HepG2 (cell line): ENCODE measurements around the gene DNAJB2. TPM values are rescaled to one million over a fixed set of nuclear protein-coding genes. Genes with fewer than 3 reads are reported as not detected.

Experiments used
- ARNT2 ChIP-seq: sonication (generic); formaldehyde crosslinking; IDR thresholded peaks from 2 replicates; pipeline ENCODE4 v1.8.0; 2022; ENCODE audit warnings: mild to moderate bottlenecking, low read depth, missing genetic modification reagents, moderate library complexity
- BCLAF1 ChIP-seq: fragments of 450-650 bp; IDR thresholded peaks from 2 replicates; pipeline ENCODE4 v1.6.1; 2017; ENCODE audit warnings: mild to moderate bottlenecking
- ELF4 ChIP-seq: sonication (generic); formaldehyde crosslinking; IDR thresholded peaks from 2 replicates; pipeline ENCODE4 v1.5.0; 2020; ENCODE audit warnings: missing genetic modification reagents, mild to moderate bottlenecking, moderate library complexity, borderline replicate concordance
- HES4 ChIP-seq: sonication (generic); formaldehyde crosslinking; IDR thresholded peaks from 2 replicates; pipeline ENCODE4 v1.9.0; 2021; ENCODE audit warnings: mild to moderate bottlenecking, missing genetic modification reagents, borderline replicate concordance
- ISL2 ChIP-seq: sonication (generic); formaldehyde crosslinking; IDR thresholded peaks from 2 replicates; pipeline ENCODE4 v1.5.0; 2020; ENCODE audit warnings: missing genetic modification reagents
- KLF16 ChIP-seq, 2 experiments: sonication (generic) in 1 of 2; formaldehyde crosslinking in 1 of 2; IDR thresholded peaks; 2 replicates each; pipeline versions ENCODE4 v1.6.1 to v1.8.0; 2016 to 2023; ENCODE audit warnings: missing genetic modification reagents in 2 of 2, missing compliant biosample characterization in 1 of 2
- MBNL3 ChIP-seq: fragments of 250-450 bp; sonication (Bioruptor Pico); conservative IDR thresholded peaks from 2 replicates; pipeline ENCODE4 v1.8.0; 2022; ENCODE audit warnings: mild to moderate bottlenecking, inconsistent platforms
- MXD4 ChIP-seq: IDR thresholded peaks from 2 replicates; pipeline ENCODE4 v1.6.1; 2016; ENCODE audit warnings: mild to moderate bottlenecking, missing biosample characterization, missing genetic modification reagents
- NRL ChIP-seq: sonication (generic); formaldehyde crosslinking; IDR thresholded peaks from 2 replicates; pipeline ENCODE4 v1.5.0; 2020; ENCODE audit warnings: missing genetic modification reagents, mild to moderate bottlenecking, moderate library complexity, borderline replicate concordance
- PAXIP1 ChIP-seq: sonication (generic); formaldehyde crosslinking; conservative IDR thresholded peaks from 2 replicates; pipeline ENCODE4 v1.4.0; 2020; ENCODE audit warnings: mild to moderate bottlenecking, missing genetic modification reagents, moderate library complexity
- PRPF4 ChIP-seq: fragments of 200-400 bp; formaldehyde crosslinking; IDR thresholded peaks from 2 replicates; pipeline ENCODE4 v1.6.1; 2016; ENCODE audit warnings: low read length, low read depth; ENCODE audit not compliant: poor library complexity, severe bottlenecking
- ZFP36L2 ChIP-seq: sonication (generic); formaldehyde crosslinking; IDR thresholded peaks from 2 replicates; pipeline ENCODE4 v1.4.0; 2020; ENCODE audit warnings: missing genetic modification reagents
- ZFYVE20 ChIP-seq: sonication (generic); formaldehyde crosslinking; IDR thresholded peaks from 2 replicates; pipeline ENCODE4 v1.8.0; 2023; ENCODE audit warnings: low read depth, mild to moderate bottlenecking, moderate library complexity, missing genetic modification reagents, borderline replicate concordance
- ZMYM2 ChIP-seq: sonication (generic); formaldehyde crosslinking; IDR thresholded peaks from 2 replicates; pipeline ENCODE4 v1.8.0; 2022; ENCODE audit warnings: mild to moderate bottlenecking, missing genetic modification reagents
- ZNF18 ChIP-seq: sonication (generic); formaldehyde crosslinking; IDR thresholded peaks from 2 replicates; pipeline ENCODE4 v1.8.0; 2022; ENCODE audit warnings: mild to moderate bottlenecking, missing genetic modification reagents; ENCODE audit not compliant: insufficient replicate concordance
- ZNF264 ChIP-seq: sonication (generic); formaldehyde crosslinking; IDR thresholded peaks from 2 replicates; pipeline ENCODE4 v1.4.0; 2020; ENCODE audit warnings: missing genetic modification reagents
- ZNF30 ChIP-seq: sonication (generic); formaldehyde crosslinking; IDR thresholded peaks from 2 replicates; pipeline ENCODE4 v1.5.0; 2020; ENCODE audit warnings: mild to moderate bottlenecking, missing genetic modification reagents
- ZNF878 ChIP-seq: sonication (generic); formaldehyde crosslinking; IDR thresholded peaks from 2 replicates; pipeline ENCODE4 v1.8.1; 2023; ENCODE audit warnings: mild to moderate bottlenecking, missing genetic modification reagents, moderate library complexity
- polyA plus RNA-seq, 8 experiments: library from polyadenylated mRNA; depleted of rRNA in 3 of 8; stranded (reverse) in 7 of 8; unstranded in 1 of 8; fragments of >200 nt; fragmentation: Illumina TruSeq in 4 of 8; extraction: Trizol in 4 of 8; gene quantifications; 2 replicates each; pipeline versions ENCODE4 v1.2.1 to v1.2.3, GENCODE V29; 2011 to 2016; ENCODE audit warnings: low read depth in 4 of 8, missing spikeins in 1 of 8, mixed read lengths in 1 of 8; ENCODE audit not compliant: insufficient read depth in 1 of 8
- total RNA-seq, 5 experiments: library from RNA; depleted of rRNA; stranded (reverse); fragments of >200 nt; fragmentation: Illumina TruSeq; extraction: Trizol; gene quantifications; 2 replicates each; pipeline ENCODE4 v1.2.3, GENCODE V29; 2016; ENCODE audit warnings: low read depth in 1 of 5

DNAJB2 gene
- total and polyA plus RNA-seq, 2 of the 13 experiments (the other 11 are each of a cell fraction or from before 2014, with no cell fraction given) = 21.3 to 31.1 TPM

GRCh38 chr2:219294356-219295351, 15.5 kb downstream of the DNAJB2 start (continued):
- TF ChIP-seq BCLAF1 (no peak), ELF4 (CRISPR knock-in tag) (0 out of 2 replicates have a peak, but pooled peaks have one; percentile 30), ZNF18 (CRISPR knock-in tag) (no peak), ZNF264 (CRISPR knock-in tag) (0 out of 2 replicates have a peak, but pooled peaks have one; percentile 36), ZNF878 (CRISPR knock-in tag) (no peak), ZNF30 (CRISPR knock-in tag) (peak; percentile 16; the same call in 1 of the 2 replicates), HES4 (CRISPR knock-in tag) (peak; percentile 44; the same call in 1 of the 2 replicates), ZFYVE20 (CRISPR knock-in tag) (no peak), KLF16 (CRISPR knock-in tag; IDR thresholded peaks at IDR 0.05) (peak in 1 of 2 experiments; percentile 97; a peak in 2 of 4 replicates), PRPF4 (peak; percentile 44), MBNL3 (CRISPR knock-in tag) (no peak), ISL2 (CRISPR knock-in tag) (peak; percentile 78; the same call in 1 of the 2 replicates), ZFP36L2 (CRISPR knock-in tag) (no peak), ARNT2 (peak; percentile 85; the same call in 1 of the 2 replicates), PAXIP1 (CRISPR knock-in tag) (peak; percentile 59; the same call in 1 of the 2 replicates), NRL (CRISPR knock-in tag) (no peak), MXD4 (CRISPR knock-in tag) (peak; percentile 87), ZMYM2 (CRISPR knock-in tag) (no peak)
